ENCODE results near the gene SNX21.

GRCh38 chr20:45850238-45850637, 16.6 kb downstream of the SNX21 start:
- TF ChIP-seq CTCF (IDR thresholded peaks at IDR 0.05) (no peak), POLR2A (IDR thresholded peaks at IDR 0.05) (no peak)

Measured in uterus (tissue), 2 donors.